Hepatocyte (in vitro differentiated cells): ENCODE measurements around the gene FGD5. TPM values are rescaled to one million over a fixed set of nuclear protein-coding genes. Genes with fewer than 3 reads are reported as not detected.

Experiments
- DNase-seq: peaks from one replicate; pipeline ENCODE4 v3.0.0-alpha.2; 2016; ENCODE audit warnings: low spot score
- H2AFZ ChIP-seq: fragments of 200-600 bp; sonication (generic); 2 replicates; pipeline ENCODE4 v1.6.0; 2016; ENCODE audit warnings: antibody characterized with exemption, mild to moderate bottlenecking
- H3K27ac ChIP-seq: fragments of 200-600 bp; sonication (generic); 2 replicates; pipeline ENCODE4 v1.5.1; 2016; ENCODE audit warnings: mild to moderate bottlenecking
- H3K27me3 ChIP-seq: fragments of 200-600 bp; sonication (generic); 2 replicates; pipeline ENCODE4 v1.6.1; 2016
- H3K36me3 ChIP-seq: fragments of 200-600 bp; sonication (generic); replicated peaks from 2 replicates; pipeline ENCODE4 v1.5.1; 2016; ENCODE audit warnings: low read depth; ENCODE audit not compliant: insufficient read depth
- H3K4me1 ChIP-seq: fragments of 200-600 bp; sonication (generic); 2 replicates; pipeline ENCODE4 v1.5.1; 2016; ENCODE audit warnings: mild to moderate bottlenecking, moderate library complexity; ENCODE audit not compliant: insufficient read depth
- H3K4me2 ChIP-seq: fragments of 200-600 bp; sonication (generic); 2 replicates; pipeline ENCODE4 v1.6.0; 2016
- H3K4me3 ChIP-seq: fragments of 200-600 bp; sonication (generic); 2 replicates; pipeline ENCODE4 v1.5.1; 2016; ENCODE audit warnings: mild to moderate bottlenecking
- H3K79me2 ChIP-seq: fragments of 200-600 bp; sonication (generic); 2 replicates; pipeline ENCODE4 v1.6.0; 2017; ENCODE audit warnings: mild to moderate bottlenecking
- H3K9me2 ChIP-seq: fragments of 200-600 bp; sonication (generic); replicated peaks from 2 replicates; pipeline ENCODE4 v1.6.0; 2017; ENCODE audit warnings: mild to moderate bottlenecking; ENCODE audit not compliant: insufficient read depth
- H3K9me3 ChIP-seq: fragments of 200-600 bp; sonication (generic); 2 replicates; pipeline ENCODE4 v1.5.1; 2016; ENCODE audit warnings: low read depth, mild to moderate bottlenecking
- H4K20me1 ChIP-seq: fragments of 200-600 bp; sonication (generic); 2 replicates; pipeline ENCODE4 v1.6.0; 2016; ENCODE audit warnings: mild to moderate bottlenecking; ENCODE audit not compliant: insufficient read depth, poor library complexity, severe bottlenecking
- EZH2 ChIP-seq: fragments of 200-600 bp; sonication (generic); IDR thresholded peaks from 2 replicates; pipeline ENCODE4 v1.6.1; 2016; ENCODE audit warnings: antibody characterized with exemption, mild to moderate bottlenecking, borderline replicate concordance
- EZH2phosphoT487 ChIP-seq: fragments of 200-600 bp; sonication (generic); IDR thresholded peaks from one replicate; pipeline ENCODE4 v1.6.1; 2018; ENCODE audit warnings: antibody characterized with exemption, mild to moderate bottlenecking, low read depth, moderate library complexity; ENCODE audit not compliant: unreplicated experiment, severe bottlenecking
- WGBS: methylation state at CpG from one replicate; pipeline ENCODE4 v1.1.6; 2016; ENCODE audit warnings: low lambda C conversion rate; ENCODE audit errors: missing lambda C conversion rate; 5-methylcytosine and 5-hydroxymethylcytosine counted together
- polyA plus RNA-seq: library from polyadenylated mRNA; unstranded; fragments of >200 nt; fragmentation: Nextera tagmentation; extraction: Ambion mirVana; gene quantifications from 2 replicates; pipeline ENCODE4 v1.2.1, GENCODE V29; 2016
- total RNA-seq: library from RNA; depleted of rRNA; stranded (reverse); fragments of >200 nt; gene quantifications from 2 replicates; pipeline ENCODE4 v1.2.3, GENCODE V29; 2014
- TF ChIP-seq, protein P1 (sequence below): fragments of 200-600 bp; sonication (generic); IDR thresholded peaks from 2 replicates; pipeline ENCODE4 v1.5.1; 2016; ENCODE audit warnings: antibody characterized with exemption, mild to moderate bottlenecking; ENCODE audit not compliant: poor library complexity

The FGD5 gene
- total and polyA plus RNA-seq, 2 experiments from 2014 or later, result 2.9 to 3.3 TPM

- Histone ChIP-seq H3K9me2 (no peaks in the 10 kb centered on the region), H3K4me3 (no peak overlapping the region), H2AFZ (no peak overlapping the region), H3K27me3 (no peaks in the 10 kb centered on the region), H3K4me2 (no peak overlapping the region), H3K79me2 (no peaks in the 10 kb centered on the region), H3K36me3 (no peaks in the 10 kb centered on the region), H3K27ac (no peak overlapping the region), H3K9me3 (no peaks in the 10 kb centered on the region), H3K4me1 (peaks cover 6% of the 10 kb centered on the region), H4K20me1 (no peaks in the 10 kb centered on the region)
- TF ChIP-seq EZH2, result no peak
- TF ChIP-seq, protein P1, sequence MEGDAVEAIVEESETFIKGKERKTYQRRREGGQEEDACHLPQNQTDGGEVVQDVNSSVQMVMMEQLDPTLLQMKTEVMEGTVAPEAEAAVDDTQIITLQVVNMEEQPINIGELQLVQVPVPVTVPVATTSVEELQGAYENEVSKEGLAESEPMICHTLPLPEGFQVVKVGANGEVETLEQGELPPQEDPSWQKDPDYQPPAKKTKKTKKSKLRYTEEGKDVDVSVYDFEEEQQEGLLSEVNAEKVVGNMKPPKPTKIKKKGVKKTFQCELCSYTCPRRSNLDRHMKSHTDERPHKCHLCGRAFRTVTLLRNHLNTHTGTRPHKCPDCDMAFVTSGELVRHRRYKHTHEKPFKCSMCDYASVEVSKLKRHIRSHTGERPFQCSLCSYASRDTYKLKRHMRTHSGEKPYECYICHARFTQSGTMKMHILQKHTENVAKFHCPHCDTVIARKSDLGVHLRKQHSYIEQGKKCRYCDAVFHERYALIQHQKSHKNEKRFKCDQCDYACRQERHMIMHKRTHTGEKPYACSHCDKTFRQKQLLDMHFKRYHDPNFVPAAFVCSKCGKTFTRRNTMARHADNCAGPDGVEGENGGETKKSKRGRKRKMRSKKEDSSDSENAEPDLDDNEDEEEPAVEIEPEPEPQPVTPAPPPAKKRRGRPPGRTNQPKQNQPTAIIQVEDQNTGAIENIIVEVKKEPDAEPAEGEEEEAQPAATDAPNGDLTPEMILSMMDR, result no peak
- no peak for TF ChIP-seq EZH2phosphoT487
- no peak for DNase-seq
- 97% methylated on average over 2 of the region's 2 CpGs for WGBS
These were observed 39.6 kb upstream of the FGD5 start for GRCh38 chr3:14779069-14779685.

GRCh38 chr3:14780927-14781507, 37.7 kb upstream of the FGD5 start:
- no peaks in the 10 kb centered on the region for H3K9me2 ChIP-seq
- 31% methylated on average over 12 of the region's 12 CpGs for WGBS
- no peak overlapping the region for H3K27ac ChIP-seq
- H4K20me1 ChIP-seq, result no peaks in the 10 kb centered on the region
- no peak overlapping the region for H3K4me2 ChIP-seq
- H3K79me2 ChIP-seq, result no peaks in the 10 kb centered on the region
- H3K4me1 ChIP-seq, result peaks cover 6% of the 10 kb centered on the region
- no peak for TF ChIP-seq EZH2
- no peak for TF ChIP-seq EZH2phosphoT487
- TF ChIP-seq, protein P1, result peak; percentile 60
- H3K9me3 ChIP-seq, result no peaks in the 10 kb centered on the region
- no peak overlapping the region for H2AFZ ChIP-seq
- no peaks in the 10 kb centered on the region for H3K27me3 ChIP-seq
- H3K36me3 ChIP-seq, result no peaks in the 10 kb centered on the region
- peak; percentile 82 for DNase-seq
- H3K4me3 ChIP-seq, result no peak overlapping the region

- H3K9me2 ChIP-seq, result no peaks in the 10 kb centered on the region
- no peak overlapping the region for H3K4me2 ChIP-seq
- H3K4me3 ChIP-seq, result no peak overlapping the region
- H3K4me1 ChIP-seq, result peaks cover 6% of the 10 kb centered on the region
- H3K27me3 ChIP-seq, result no peaks in the 10 kb centered on the region
- H3K27ac ChIP-seq, result no peak overlapping the region
- no peak for DNase-seq
- WGBS, result 70% methylated on average over 2 of the region's 2 CpGs
- no peaks in the 10 kb centered on the region for H3K36me3 ChIP-seq
- H4K20me1 ChIP-seq, result no peaks in the 10 kb centered on the region
- TF ChIP-seq EZH2phosphoT487 (no peak), EZH2 (no peak)
- TF ChIP-seq, protein P1, result no peak
- H3K79me2 ChIP-seq, result no peaks in the 10 kb centered on the region
- H3K9me3 ChIP-seq, result no peaks in the 10 kb centered on the region
- H2AFZ ChIP-seq, result no peak overlapping the region
These were observed 35.2 kb upstream of the FGD5 start for GRCh38 chr3:14783480-14784086.
